Esophagus (tissue), 2 donors: ENCODE measurements around the gene KIF26A. TPM values are rescaled to one million over a fixed set of nuclear protein-coding genes. Genes with fewer than 3 reads are reported as not detected.

Experiments
- H3K27ac ChIP-seq, 2 donors: one replicate each; pipeline ENCODE4 v1.5.1; 2013; ENCODE audit warnings: low read depth in 2 of 2, mild to moderate bottlenecking in 2 of 2, inconsistent platforms in 1 of 2, low read length in 1 of 2, moderate library complexity in 1 of 2
- H3K27me3 ChIP-seq, 2 donors: one replicate each; pipeline ENCODE4 v1.6.1; 2013; ENCODE audit warnings: low read length in 2 of 2, control low read depth in 1 of 2, mild to moderate bottlenecking in 1 of 2; ENCODE audit not compliant: insufficient read depth in 2 of 2, control insufficient read depth in 1 of 2
- H3K36me3 ChIP-seq, 2 donors: one replicate each; pipeline ENCODE4 v1.6.1; 2013; ENCODE audit warnings: low read length in 1 of 2; ENCODE audit not compliant: control insufficient read depth in 2 of 2, insufficient read depth in 2 of 2
- H3K4me1 ChIP-seq, 2 donors: one replicate each; pipeline ENCODE4 v1.6.1; 2013; ENCODE audit warnings: low read length in 1 of 2; ENCODE audit not compliant: control insufficient read depth in 2 of 2, insufficient read depth in 2 of 2
- H3K4me3 ChIP-seq, 2 donors: one replicate each; pipeline ENCODE4 v1.5.1; 2013; ENCODE audit warnings: low read length in 2 of 2, mild to moderate bottlenecking in 2 of 2, low read depth in 1 of 2, moderate library complexity in 1 of 2
- H3K9me3 ChIP-seq, 2 donors: one replicate each; pipeline ENCODE4 v1.6.1; 2013; ENCODE audit warnings: mild to moderate bottlenecking in 2 of 2, low read depth in 1 of 2, low read length in 1 of 2, moderate library complexity in 1 of 2; ENCODE audit not compliant: control insufficient read depth in 2 of 2, insufficient read depth in 1 of 2
- WGBS, 2 donors: extraction: QIAGEN DNeasy Blood & Tissue Kit; methylation state at CpG; one replicate each; pipeline ENCODE4 v1.1.7; 2013; 5-methylcytosine and 5-hydroxymethylcytosine counted together
- polyA plus RNA-seq, 2 donors: library from polyadenylated mRNA; stranded (reverse); fragments of 200-250 nt; gene quantifications; one replicate each; pipeline ENCODE4 v1.2.3, GENCODE V29; 2013
- donor health status: healthy with polysubstance abuse.
- donor health status: Bipolar disorder and iron deficiency.

Gene KIF26A
- polyA plus RNA-seq, 2 donors, result 0.73 to 1.8 TPM

DNA sequence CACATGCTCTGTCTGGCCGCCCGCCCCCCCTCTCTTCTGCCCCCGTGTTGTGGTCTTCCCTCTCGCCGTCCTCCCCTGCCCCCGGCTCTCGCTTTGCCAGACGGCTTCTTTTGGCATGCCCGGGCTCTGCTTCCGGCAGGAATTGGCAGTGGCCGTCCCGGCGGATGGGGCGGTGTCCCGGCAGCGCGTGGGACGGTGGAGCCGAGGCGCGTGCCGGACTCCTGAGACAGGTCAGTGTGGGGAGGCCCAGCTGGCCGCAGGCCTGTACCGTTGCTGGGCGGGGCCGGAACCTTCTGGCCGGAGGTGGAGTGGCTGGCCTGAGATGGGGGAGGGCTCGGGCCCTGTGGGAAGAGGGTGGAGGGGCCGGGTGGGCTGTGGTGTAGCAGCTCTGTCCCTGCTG is 17.1 kb downstream of the KIF26A start:
- Histone ChIP-seq H3K27me3 (no peaks in the 10 kb centered on the region), H3K9me3 (peaks cover 0 to 3% of the 10 kb centered on the region in 2 donors), H3K4me3 (no peak overlapping the region), H3K4me1 (no peaks in the 10 kb centered on the region), H3K27ac (no peak overlapping the region), H3K36me3 (no peaks in the 10 kb centered on the region)
- 67 to 73% methylated on average over 29 of the region's 29 CpGs for WGBS, 2 donors

DNA sequence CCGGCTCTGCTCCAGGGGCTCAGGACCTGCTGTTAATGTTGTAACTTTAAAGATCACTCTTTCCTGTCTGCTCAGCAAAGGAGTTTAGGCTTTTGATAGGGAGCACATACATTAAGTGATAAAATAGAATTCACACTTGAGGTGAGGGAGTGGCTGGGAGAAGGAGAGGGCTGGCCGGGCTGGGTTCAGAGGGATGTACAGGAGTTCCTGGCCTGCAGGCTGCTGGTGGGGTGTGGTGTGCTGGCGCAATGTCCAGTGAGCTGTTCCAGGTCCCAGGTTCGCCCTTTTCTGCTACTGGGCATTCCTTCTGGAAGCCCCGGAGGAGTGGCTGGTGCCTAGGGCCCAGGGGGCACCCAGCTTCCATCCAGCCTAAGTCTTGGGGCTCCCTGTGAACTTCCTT is 17.8 kb downstream of the KIF26A start:
- WGBS, 2 donors, result 79 to 82% methylated on average over 5 of the region's 5 CpGs
- Histone ChIP-seq H3K27me3 (no peaks in the 10 kb centered on the region), H3K27ac (no peak overlapping the region), H3K4me3 (no peak overlapping the region), H3K9me3 (peaks cover 0 to 3% of the 10 kb centered on the region in 2 donors), H3K36me3 (no peaks in the 10 kb centered on the region), H3K4me1 (no peaks in the 10 kb centered on the region)

DNA sequence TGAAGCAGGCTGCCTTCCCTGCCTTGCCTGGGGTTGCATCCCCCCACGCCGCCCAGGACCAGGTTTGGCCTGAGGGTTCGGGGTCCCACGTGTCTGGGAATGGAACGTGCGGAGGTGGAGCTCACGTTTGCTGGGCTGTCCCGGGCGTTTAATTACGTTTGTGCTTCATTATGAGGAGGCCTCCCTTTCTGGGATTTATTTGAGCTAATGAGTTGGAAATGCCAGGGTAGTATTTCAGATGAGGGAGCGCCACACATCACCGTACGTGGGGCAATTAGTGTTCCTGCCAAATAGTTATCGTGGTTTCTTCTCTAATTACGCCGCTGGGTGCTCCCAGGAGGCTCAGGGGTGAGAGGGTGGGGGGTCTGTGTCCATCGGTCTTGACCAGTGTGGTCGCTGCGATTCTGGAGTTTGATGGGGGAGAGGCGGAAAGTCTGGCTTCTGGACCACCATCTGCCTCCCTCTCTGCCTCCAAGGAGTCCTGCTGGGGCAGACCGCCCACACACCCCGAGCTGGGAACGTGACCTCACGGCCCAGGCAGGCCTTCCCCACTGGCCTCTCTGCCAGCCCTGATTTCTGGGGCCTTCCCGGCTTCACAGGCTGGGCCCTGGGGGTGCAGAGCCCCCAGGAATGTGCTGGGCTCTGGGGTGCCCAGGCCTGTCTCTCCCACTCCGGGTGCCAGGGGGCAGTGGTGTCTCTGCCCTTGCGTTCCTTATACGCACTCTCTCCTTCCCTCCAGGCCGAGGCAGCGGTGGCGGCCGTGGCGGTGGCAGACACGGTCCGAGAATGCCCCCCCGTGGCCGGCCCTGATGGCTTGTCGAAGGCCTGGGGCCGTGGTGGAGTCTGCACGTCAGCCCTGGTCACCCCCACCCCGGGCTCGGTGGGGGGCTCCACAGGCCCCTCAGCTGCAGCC is 18.9 kb downstream of the KIF26A start:
- Histone ChIP-seq H3K9me3 (peaks cover 0 to 3% of the 10 kb centered on the region in 2 donors), H3K27me3 (no peaks in the 10 kb centered on the region), H3K36me3 (no peaks in the 10 kb centered on the region), H3K4me1 (no peaks in the 10 kb centered on the region), H3K27ac (no peak overlapping the region), H3K4me3 (no peak overlapping the region)
- WGBS, 2 donors, result 80 to 83% methylated on average over 42 of the region's 42 CpGs

DNA sequence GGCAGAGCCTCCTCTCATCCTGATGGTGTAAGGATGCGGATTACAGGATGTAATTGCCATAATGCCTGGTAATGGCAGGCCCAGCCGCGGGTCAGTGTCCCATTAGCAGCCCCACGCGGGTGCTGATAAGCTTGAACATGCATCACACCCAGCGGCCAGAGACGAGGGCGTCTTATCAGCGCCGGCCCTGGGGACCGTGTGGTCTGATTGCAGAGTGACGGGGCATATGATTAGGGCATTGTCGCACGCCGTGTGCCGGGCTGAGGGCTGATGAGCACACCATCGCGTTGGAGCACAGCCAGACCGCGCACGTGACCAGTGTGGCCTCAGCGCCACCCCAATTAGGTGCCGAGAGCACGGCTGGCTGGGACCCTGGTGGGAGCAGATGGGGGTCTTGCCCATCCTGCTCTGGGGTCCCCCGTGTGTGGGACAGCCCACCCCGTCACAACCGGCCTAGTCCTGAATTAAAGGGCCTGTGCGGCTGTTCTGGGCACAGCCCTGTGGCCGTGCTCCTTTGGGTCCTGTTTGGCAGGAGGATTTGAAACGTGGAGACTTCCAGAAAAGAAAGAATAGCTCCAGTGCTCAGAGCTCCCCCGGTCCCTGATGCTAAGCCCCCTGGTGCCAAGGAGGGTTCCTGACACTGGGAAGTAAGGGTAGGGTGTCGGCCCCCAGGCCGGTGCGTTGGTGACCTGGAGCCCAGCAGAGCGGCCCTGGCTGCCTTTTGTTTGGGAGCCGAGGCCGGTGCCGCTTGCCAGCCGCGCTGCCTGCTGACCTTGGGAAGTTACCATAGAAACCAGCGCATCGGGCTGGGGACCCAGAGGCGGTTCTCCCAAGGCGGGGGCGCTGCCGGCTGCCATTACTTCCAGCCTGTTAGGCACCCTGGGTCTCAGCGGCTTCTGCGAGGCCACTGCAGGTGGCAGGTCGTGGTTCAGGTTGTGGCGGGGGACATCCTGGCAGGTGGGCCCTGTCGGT is 20.7 kb downstream of the KIF26A start:
- no peak overlapping the region for H3K4me3 ChIP-seq
- H3K27me3 ChIP-seq, result no peaks in the 10 kb centered on the region
- no peak overlapping the region for H3K27ac ChIP-seq
- 66 to 77% methylated on average over 50 to 51 of the region's 51 CpGs for WGBS, 2 donors
- no peaks in the 10 kb centered on the region for H3K36me3 ChIP-seq
- no peaks in the 10 kb centered on the region for H3K9me3 ChIP-seq
- no peaks in the 10 kb centered on the region for H3K4me1 ChIP-seq

DNA sequence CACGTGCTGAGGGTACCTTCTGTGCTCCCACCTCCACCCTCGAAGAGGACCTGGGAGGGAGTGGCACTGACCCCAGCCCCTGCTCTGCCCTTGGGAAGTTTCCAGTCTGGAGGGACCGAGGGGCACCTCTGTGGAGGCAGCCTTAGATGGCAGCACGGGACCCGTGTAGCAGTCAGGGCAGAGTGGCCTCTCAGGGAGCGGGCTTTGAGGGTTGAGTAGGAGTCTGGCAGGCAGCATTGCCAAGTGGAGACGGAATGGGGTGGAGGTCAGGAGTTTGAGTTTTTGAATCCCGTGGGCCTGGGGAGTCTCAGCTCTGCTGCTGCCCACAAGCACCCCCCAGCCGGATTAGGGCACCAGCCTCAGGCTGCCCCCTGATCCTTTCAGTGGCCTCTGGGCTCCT is 21.6 kb downstream of the KIF26A start:
- WGBS, 2 donors, result 88 to 94% methylated on average over 9 of the region's 9 CpGs
- H3K27ac ChIP-seq, result no peak overlapping the region
- no peaks in the 10 kb centered on the region for H3K36me3 ChIP-seq
- H3K27me3 ChIP-seq, result no peaks in the 10 kb centered on the region
- no peak overlapping the region for H3K4me3 ChIP-seq
- H3K9me3 ChIP-seq, result no peaks in the 10 kb centered on the region
- H3K4me1 ChIP-seq, result no peaks in the 10 kb centered on the region

DNA sequence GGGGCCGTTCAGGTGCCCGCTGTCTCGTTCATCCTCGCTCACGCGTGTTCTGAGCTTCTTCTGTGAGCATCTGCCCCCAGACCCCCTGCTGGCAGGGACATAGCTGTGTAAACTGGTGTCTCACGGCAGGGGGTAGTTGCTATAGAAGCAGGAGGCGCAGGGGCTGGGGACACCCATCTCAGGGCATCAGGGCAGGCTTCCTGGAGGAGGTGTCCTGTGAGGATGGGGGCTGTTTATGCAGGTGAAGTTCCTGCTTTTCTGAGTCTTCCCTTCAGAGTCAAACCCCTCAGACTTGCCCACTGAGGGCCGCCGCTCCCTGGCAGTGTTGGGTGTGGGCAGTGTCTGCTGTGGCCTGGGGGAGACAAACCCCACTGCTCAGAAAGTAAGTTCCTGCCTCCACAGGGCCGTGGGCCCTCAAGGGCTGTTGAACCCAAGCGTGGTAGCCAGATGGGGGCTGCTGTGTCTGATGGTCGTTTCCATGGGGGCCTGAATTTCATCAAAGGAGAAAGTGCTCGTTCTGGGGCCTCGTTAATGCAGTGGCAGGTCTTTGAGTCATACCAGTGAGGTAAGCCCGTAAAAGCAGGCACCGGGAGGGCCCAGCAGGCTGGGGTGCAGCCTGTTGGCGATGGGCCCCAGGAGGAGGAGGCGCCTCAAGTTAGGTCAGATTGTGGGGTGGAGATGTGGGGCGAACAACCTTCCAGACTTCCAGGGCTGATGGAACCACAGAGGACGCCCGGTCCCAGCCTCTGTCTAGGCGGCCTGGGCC is 23.4 kb downstream of the KIF26A start:
- no peak overlapping the region for H3K27ac ChIP-seq
- H3K4me3 ChIP-seq, result no peak overlapping the region
- H3K9me3 ChIP-seq, result no peaks in the 10 kb centered on the region
- no peaks in the 10 kb centered on the region for H3K36me3 ChIP-seq
- WGBS, 2 donors, result 82 to 86% methylated on average over 23 of the region's 23 CpGs
- no peaks in the 10 kb centered on the region for H3K4me1 ChIP-seq
- H3K27me3 ChIP-seq, result no peaks in the 10 kb centered on the region

DNA sequence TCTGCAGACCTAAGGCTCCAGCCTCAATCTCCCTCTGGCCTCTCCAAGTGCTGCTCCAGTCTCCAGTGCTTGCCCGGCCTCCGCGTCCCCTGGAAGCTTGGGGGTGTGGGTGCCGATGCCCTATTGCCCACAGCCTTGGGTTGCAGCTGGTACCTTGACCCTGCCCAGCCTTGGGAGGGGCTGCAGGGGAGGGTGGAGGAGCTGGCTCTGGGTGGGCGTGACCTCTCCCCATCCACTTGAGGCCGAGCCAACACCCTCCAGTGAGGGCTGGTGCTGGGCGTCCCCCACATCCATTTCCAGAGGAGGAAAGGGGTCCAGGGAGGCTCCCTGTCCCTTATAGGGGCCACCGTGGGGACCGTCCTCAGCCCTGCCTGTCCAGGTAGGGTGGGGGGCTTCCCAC is 24.1 kb downstream of the KIF26A start:
- H3K27ac ChIP-seq, result no peak overlapping the region
- no peak overlapping the region for H3K4me3 ChIP-seq
- no peaks in the 10 kb centered on the region for H3K27me3 ChIP-seq
- no peaks in the 10 kb centered on the region for H3K36me3 ChIP-seq
- WGBS, 2 donors, result 70 to 78% methylated on average over 9 of the region's 9 CpGs
- no peaks in the 10 kb centered on the region for H3K4me1 ChIP-seq
- no peaks in the 10 kb centered on the region for H3K9me3 ChIP-seq

DNA sequence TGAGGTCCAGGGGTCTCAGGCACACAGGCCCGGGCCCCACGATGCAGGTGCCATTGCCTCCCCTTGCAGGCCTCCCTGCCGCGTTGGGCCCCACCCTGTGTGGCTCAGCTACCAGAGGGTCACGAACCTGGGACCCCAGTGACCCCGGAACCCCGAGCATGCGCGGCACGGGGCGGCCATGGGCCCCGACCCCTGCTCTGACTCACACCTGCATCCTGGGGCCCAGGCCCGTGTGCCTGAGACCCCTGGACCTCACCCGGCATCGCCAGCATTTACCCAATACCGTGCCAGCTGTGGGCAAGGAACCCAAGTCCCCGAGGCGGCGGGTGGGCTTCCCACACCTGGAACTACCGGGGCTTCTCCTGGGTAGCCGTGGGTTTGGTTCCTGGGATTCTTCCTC is 25.2 kb downstream of the KIF26A start:
- Histone ChIP-seq H3K4me3 (no peak overlapping the region), H3K36me3 (no peaks in the 10 kb centered on the region), H3K27me3 (no peaks in the 10 kb centered on the region), H3K9me3 (no peaks in the 10 kb centered on the region), H3K27ac (no peak overlapping the region), H3K4me1 (no peaks in the 10 kb centered on the region)
- WGBS, 2 donors, result 72 to 76% methylated on average over 19 to 21 of the region's 21 CpGs

DNA sequence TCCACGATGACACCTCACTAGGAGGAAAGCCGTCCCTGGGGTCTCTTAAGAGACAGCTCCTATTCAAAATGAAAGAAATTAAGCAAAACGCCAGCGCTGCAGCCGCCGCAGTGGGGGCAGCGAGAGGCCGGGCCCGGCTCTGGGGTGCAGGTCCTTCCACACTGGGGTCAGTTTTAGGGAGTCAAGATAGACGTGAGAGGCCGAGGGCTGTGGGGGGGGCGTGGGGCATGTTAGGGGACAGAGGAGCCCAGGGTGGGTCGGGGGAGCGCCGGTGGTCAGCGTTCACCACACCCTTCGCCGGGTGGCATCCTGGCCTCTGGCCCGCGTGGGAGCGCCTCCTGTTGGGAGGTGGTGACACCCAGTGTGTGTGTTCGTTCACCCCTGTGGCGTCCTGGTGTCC is 25.7 kb downstream of the KIF26A start:
- Histone ChIP-seq H3K4me1 (no peaks in the 10 kb centered on the region), H3K4me3 (no peak overlapping the region), H3K27ac (no peak overlapping the region), H3K27me3 (no peaks in the 10 kb centered on the region), H3K9me3 (no peaks in the 10 kb centered on the region), H3K36me3 (no peaks in the 10 kb centered on the region)
- WGBS, 2 donors, result 79 to 81% methylated on average over 23 of the region's 23 CpGs
